22Rv1 (cell line): ENCODE results near the gene FBLN5.

ENCODE experiments used
- ZFX ChIP-seq: fragments of 450-650 bp; IDR thresholded peaks from 2 replicates; pipeline ENCODE4 v1.6.1; 2017; ENCODE audit warnings: antibody characterized with exemption, borderline replicate concordance
- TF ChIP-seq, protein P1 (sequence below): fragments of 450-650 bp; IDR thresholded peaks from 2 replicates; pipeline ENCODE4 v1.5.1; 2017; ENCODE audit warnings: mild to moderate bottlenecking

DNA sequence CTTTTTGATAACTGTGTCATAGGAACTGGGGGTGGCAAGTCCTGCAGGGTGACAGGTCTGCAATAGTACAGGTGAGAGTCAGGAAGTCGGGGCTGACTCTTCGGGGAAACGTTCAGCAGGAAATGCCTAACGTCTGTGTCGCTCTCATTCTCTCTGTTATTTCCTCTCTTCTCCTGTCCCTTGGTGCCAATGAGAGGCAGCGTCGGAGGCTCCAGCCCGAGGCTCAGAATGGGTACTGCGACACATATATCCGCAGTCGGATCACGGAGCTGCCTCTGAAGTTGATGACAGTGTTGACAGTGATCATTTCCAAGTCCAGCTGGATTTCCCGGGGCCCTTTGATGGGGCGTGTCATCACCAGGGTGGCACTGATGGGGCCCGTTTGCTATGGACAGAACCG, 77.5 kb downstream of the FBLN5 start:
- TF ChIP-seq, protein P1, sequence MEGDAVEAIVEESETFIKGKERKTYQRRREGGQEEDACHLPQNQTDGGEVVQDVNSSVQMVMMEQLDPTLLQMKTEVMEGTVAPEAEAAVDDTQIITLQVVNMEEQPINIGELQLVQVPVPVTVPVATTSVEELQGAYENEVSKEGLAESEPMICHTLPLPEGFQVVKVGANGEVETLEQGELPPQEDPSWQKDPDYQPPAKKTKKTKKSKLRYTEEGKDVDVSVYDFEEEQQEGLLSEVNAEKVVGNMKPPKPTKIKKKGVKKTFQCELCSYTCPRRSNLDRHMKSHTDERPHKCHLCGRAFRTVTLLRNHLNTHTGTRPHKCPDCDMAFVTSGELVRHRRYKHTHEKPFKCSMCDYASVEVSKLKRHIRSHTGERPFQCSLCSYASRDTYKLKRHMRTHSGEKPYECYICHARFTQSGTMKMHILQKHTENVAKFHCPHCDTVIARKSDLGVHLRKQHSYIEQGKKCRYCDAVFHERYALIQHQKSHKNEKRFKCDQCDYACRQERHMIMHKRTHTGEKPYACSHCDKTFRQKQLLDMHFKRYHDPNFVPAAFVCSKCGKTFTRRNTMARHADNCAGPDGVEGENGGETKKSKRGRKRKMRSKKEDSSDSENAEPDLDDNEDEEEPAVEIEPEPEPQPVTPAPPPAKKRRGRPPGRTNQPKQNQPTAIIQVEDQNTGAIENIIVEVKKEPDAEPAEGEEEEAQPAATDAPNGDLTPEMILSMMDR: no peak
- TF ChIP-seq ZFX: no peak
